Ovary (tissue), 9 donors: ENCODE measurements around the gene HABP4. TPM values are rescaled to one million over a fixed set of nuclear protein-coding genes. Genes with fewer than 3 reads are reported as not detected.

Source experiments
- DNase-seq, 5 donors: peaks; one replicate each; pipeline ENCODE4 v3.0.0-alpha.2; 2019 to 2020
- H3K27ac ChIP-seq, 2 donors: fragments of 200-600 bp; one replicate each; pipeline versions ENCODE4 v1.5.1 to v1.8.0; 2019 to 2022
- H3K27me3 ChIP-seq: fragments of 200-600 bp; one replicate; pipeline ENCODE4 v1.8.0; 2022
- H3K36me3 ChIP-seq: fragments of 200-600 bp; sonication (generic); one replicate; pipeline ENCODE4 v1.5.1; 2019
- H3K4me1 ChIP-seq: one replicate; pipeline ENCODE4 v1.8.1; 2013; ENCODE audit warnings: mild to moderate bottlenecking, moderate library complexity; ENCODE audit not compliant: insufficient read depth
- H3K4me3 ChIP-seq: fragments of 200-600 bp; sonication (generic); one replicate; pipeline ENCODE4 v1.5.1; 2017
- H3K9me3 ChIP-seq, 2 donors: fragments of 200-600 bp in 1 of 2; sonication (generic) in 1 of 2; one replicate each; pipeline versions ENCODE4 v1.5.1 to v1.8.1; 2013 to 2019; ENCODE audit warnings: mild to moderate bottlenecking in 1 of 2, moderate library complexity in 1 of 2
- CTCF ChIP-seq, 3 donors: fragments of 450-650 bp in 2 of 3; fragments of 200-600 bp in 1 of 3; IDR thresholded peaks; one replicate each; pipeline versions ENCODE4 v1.5.1 to v1.8.0; 2016 to 2022; ENCODE audit warnings: antibody characterized with exemption in 3 of 3, mild to moderate bottlenecking in 1 of 3
- EP300 ChIP-seq: sonication (generic); formaldehyde crosslinking; IDR thresholded peaks from one replicate; pipeline ENCODE4 v1.6.1; 2017; ENCODE audit warnings: antibody characterized with exemption
- POLR2A ChIP-seq: fragments of 450-650 bp; IDR thresholded peaks from one replicate; pipeline ENCODE4 v1.6.1; 2017; ENCODE audit warnings: antibody characterized with exemption, mild to moderate bottlenecking, moderate library complexity
- whole genome bisulfite sequencing, 3 donors: extraction: QIAGEN DNeasy Blood & Tissue Kit in 1 of 3; methylation state at CpG; one replicate each; pipeline versions ENCODE4 v1.1.5 to v1.1.7; 2013 to 2017; 5-methylcytosine and 5-hydroxymethylcytosine counted together
- intact Hi-C, 4 donors: fragments of 100-400 bp; cut with DNase I; formaldehyde crosslinking; loops; one replicate each; pipeline versions ENCODE4 v1.11.0 to v1.15.1; 2022 to 2023
- polyA plus RNA-seq, 2 donors: library from polyadenylated mRNA; stranded (reverse); fragments of 200-250 nt in 1 of 2; fragments of 350-450 nt in 1 of 2; fragmentation: Illumina TruSeq in 1 of 2; extraction: RNeasy Lipid Tissue Mini Kit (QIAGEN cat#74804) in 1 of 2; gene quantifications; one replicate each; pipeline ENCODE4 v1.2.3, GENCODE V29; 2013 to 2014
- total RNA-seq, 7 donors: library from RNA; depleted of rRNA in 2 of 7; stranded (reverse); fragments of >200 nt in 2 of 7; fragmentation: NEBNext Ultra II Directional in 3 of 7; extraction: Animal tissue kit (Norgen Biotek cat#: 25700) in 3 of 7; gene quantifications; one replicate each; pipeline versions ENCODE4 v1.1.0 to v1.2.4, GENCODE V29; 2016 to 2023
- donor health status: DM: no; HTN: no; CAD: no; lungs with moderate emphysema.
- donor health status: DM: no; HTN: no; CAD: no.
- donor health status: Bipolar disorder and iron deficiency.
- donor health status: DM: yes; HTN: yes; CAD: no.
- donor health status: DM: no; HTN: no; CAD: no.
- donor health status: DM: yes; HTN: yes; CAD: no.

The HABP4 gene
- total and polyA plus RNA-seq, 9 donors: 10.3 to 23.4 (median 19.2) TPM

GRCh38 chr9:96447406-96447805 lies 2.6 kb upstream of the HABP4 start:
- Histone ChIP-seq H3K9me3 (no peaks in the 10 kb centered on the region), H3K27ac (no peak overlapping the region), H3K4me3 (no peak overlapping the region), H3K27me3 (no peaks in the 10 kb centered on the region), H3K4me1 (no peaks in the 10 kb centered on the region), H3K36me3 (no peaks in the 10 kb centered on the region)
- WGBS, 3 donors: 70 to 76% (median 74%) methylated on average over 3 of the region's 3 CpGs
- TF ChIP-seq CTCF (IDR thresholded peaks at IDR 0.05): no peak
- no peak for TF ChIP-seq POLR2A
- no peak for TF ChIP-seq EP300
- no peak for DNase-seq
- intact Hi-C loops: no loop called here

- DNase-seq: no peak
- H3K36me3 ChIP-seq: no peaks in the 10 kb centered on the region
- no peaks in the 10 kb centered on the region for H3K27me3 ChIP-seq
- no peak overlapping the region for H3K27ac ChIP-seq
- H3K4me3 ChIP-seq: no peak overlapping the region
- TF ChIP-seq EP300 (no peak), POLR2A (no peak), CTCF (IDR thresholded peaks at IDR 0.05) (no peak)
- H3K4me1 ChIP-seq: no peaks in the 10 kb centered on the region
- WGBS, 3 donors: 84 to 90% (median 87%) methylated on average over 11 of the region's 11 CpGs
- intact Hi-C loops: no loop called here
- H3K9me3 ChIP-seq: no peaks in the 10 kb centered on the region
Measured at GRCh38 chr9:96448546-96449170, 1.3 kb upstream of the HABP4 start.

- TF ChIP-seq CTCF (IDR thresholded peaks at IDR 0.05): no peak
- TF ChIP-seq POLR2A: no peak
- no peak for TF ChIP-seq EP300
- Histone ChIP-seq H3K4me3 (peak overlapping the region; percentile 65), H3K27ac (peak overlapping the region in 1 of 2 donors; percentile 55), H3K27me3 (no peaks in the 10 kb centered on the region), H3K36me3 (no peaks in the 10 kb centered on the region), H3K9me3 (no peaks in the 10 kb centered on the region), H3K4me1 (no peaks in the 10 kb centered on the region)
- WGBS, 3 donors: 1 to 2% (median 2%) methylated on average over 7 of the region's 7 CpGs
- intact Hi-C loops: no loop called here
- no peak for DNase-seq
Measured at GRCh38 chr9:96449523-96449844, 485 bp upstream of the HABP4 start.

- peak; percentile 18 to 56 (median 49) for DNase-seq
- Histone ChIP-seq H3K4me3 (peak overlapping the region; percentile 65), H3K27me3 (no peaks in the 10 kb centered on the region), H3K4me1 (no peaks in the 10 kb centered on the region), H3K36me3 (no peaks in the 10 kb centered on the region), H3K9me3 (no peaks in the 10 kb centered on the region), H3K27ac (peak overlapping the region; percentile 13 to 82)
- intact Hi-C loops: loop anchor here in 1 of 4 donors (2.0 to 10.0 kb wide), 2 partner anchors 64 to 116 kb away; no protein-coding TSS in a partner anchor
- WGBS, 3 donors: 1 to 2% (median 1%) methylated on average over 38 to 63 of the region's 63 CpGs
- TF ChIP-seq POLR2A: no peak
- TF ChIP-seq CTCF (IDR thresholded peaks at IDR 0.05): no peak
- no peak for TF ChIP-seq EP300
Measured at GRCh38 chr9:96450613-96451528, 902 bp downstream of the HABP4 start.
